MM.1S (cell line): Measurements from ENCODE around the gene CYP2A13.
"Not testable (repeated sequence)": the region's sequence is repeated elsewhere in the genome, so short reads cannot be mapped to it uniquely, and the experiment has no call there.

Experiments used
- DNase-seq: peaks from one replicate; pipeline ENCODE4 v3.0.0-alpha.2; 2015
- H2AFZ ChIP-seq: fragments of 300-600 bp; sonication (generic); 2 replicates; pipeline ENCODE4 v1.6.0; 2016; ENCODE audit warnings: antibody characterized with exemption, low read length
- H3F3A ChIP-seq: fragments of 300-600 bp; sonication (generic); 2 replicates; pipeline ENCODE4 v1.6.1; 2016; ENCODE audit warnings: mild to moderate bottlenecking, antibody characterized with exemption, low read length, moderate library complexity, mixed read lengths; ENCODE audit not compliant: insufficient read depth
- H3K27ac ChIP-seq: fragments of 300-600 bp; sonication (generic); 2 replicates; pipeline ENCODE4 v1.5.1; 2016; ENCODE audit warnings: mild to moderate bottlenecking, low read length
- H3K27me3 ChIP-seq: fragments of 300-600 bp; sonication (generic); replicated peaks from 2 replicates; pipeline ENCODE4 v1.6.0; 2016; ENCODE audit warnings: low read length; ENCODE audit not compliant: insufficient read depth
- H3K36me3 ChIP-seq: fragments of 300-600 bp; sonication (generic); replicated peaks from 2 replicates; pipeline ENCODE4 v1.6.1; 2016; ENCODE audit warnings: mild to moderate bottlenecking, low read length, mixed read lengths; ENCODE audit not compliant: insufficient read depth
- H3K4me1 ChIP-seq: fragments of 300-600 bp; sonication (generic); 2 replicates; pipeline ENCODE4 v1.6.1; 2016; ENCODE audit warnings: low read length, mixed read lengths
- H3K4me2 ChIP-seq: fragments of 300-600 bp; sonication (generic); 2 replicates; pipeline ENCODE4 v1.6.0; 2016; ENCODE audit warnings: low read depth, low read length
- H3K4me3 ChIP-seq: fragments of 300-600 bp; sonication (generic); 2 replicates; pipeline ENCODE4 v1.5.1; 2016; ENCODE audit warnings: low read length, mixed read lengths
- H3K79me2 ChIP-seq: fragments of 300-600 bp; sonication (generic); 2 replicates; pipeline ENCODE4 v1.6.1; 2016; ENCODE audit warnings: mixed run types, low read length, mixed read lengths
- H3K9ac ChIP-seq: fragments of 300-600 bp; sonication (generic); 2 replicates; pipeline ENCODE4 v1.6.1; 2016; ENCODE audit warnings: low read length, mixed read lengths
- H3K9me2 ChIP-seq: fragments of 300-600 bp; sonication (generic); replicated peaks from 2 replicates; pipeline ENCODE4 v1.6.1; 2016; ENCODE audit warnings: mild to moderate bottlenecking, low read length, mixed read lengths; ENCODE audit not compliant: insufficient read depth
- H3K9me3 ChIP-seq: fragments of 300-600 bp; sonication (generic); replicated peaks from 2 replicates; pipeline ENCODE4 v1.6.1; 2016; ENCODE audit warnings: mild to moderate bottlenecking, low read length, mixed read lengths; ENCODE audit not compliant: insufficient read depth
- H4K20me1 ChIP-seq: fragments of 300-600 bp; sonication (generic); 2 replicates; pipeline ENCODE4 v1.6.1; 2016; ENCODE audit warnings: mild to moderate bottlenecking, low read length, moderate library complexity, mixed read lengths; ENCODE audit not compliant: insufficient read depth
- EZH2 ChIP-seq: fragments of 300-600 bp; sonication (generic); optimal IDR thresholded peaks from 2 replicates; pipeline ENCODE3; 2017; ENCODE audit warnings: low read depth, mild to moderate bottlenecking, antibody characterized with exemption, low read length, mixed read lengths
- EZH2phosphoT487 ChIP-seq: fragments of 300-600 bp; sonication (generic); IDR thresholded peaks from 2 replicates; pipeline ENCODE4 v1.6.1; 2018; ENCODE audit warnings: antibody characterized with exemption, low read length
- TF ChIP-seq, protein P1 (sequence below): fragments of 300-600 bp; sonication (generic); IDR thresholded peaks from 2 replicates; pipeline ENCODE4 v1.5.1; 2016; ENCODE audit warnings: antibody characterized with exemption, low read length, mixed read lengths

The CYP2A13 gene

DNA sequence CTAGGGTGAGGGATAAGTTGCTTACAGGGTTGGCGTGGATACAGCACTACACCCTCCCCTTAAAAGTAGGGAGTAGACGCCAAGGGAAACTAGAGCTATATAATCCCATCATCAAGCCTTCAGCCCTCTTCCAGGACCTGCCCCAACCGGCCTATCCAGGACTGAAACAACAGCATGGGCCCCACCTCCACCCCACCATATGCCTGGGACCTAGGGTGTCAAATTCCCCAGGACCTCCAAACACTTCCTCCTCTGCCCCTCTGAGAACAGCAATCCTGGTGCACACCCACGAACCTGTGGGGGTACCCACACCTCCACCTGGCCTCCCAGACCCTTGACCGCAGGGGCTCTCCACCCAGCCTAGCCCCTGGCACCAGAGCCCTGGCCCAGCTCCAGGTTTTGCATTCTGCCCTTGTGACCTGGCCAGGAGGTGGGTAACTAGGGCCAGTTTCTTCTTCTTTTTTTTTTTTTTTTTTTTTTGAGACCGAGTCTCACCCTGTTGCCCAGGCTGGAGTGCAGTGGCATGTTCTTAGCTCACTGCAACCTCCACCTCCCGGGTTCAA, 24.6 kb downstream of the CYP2A13 start:
- Histone ChIP-seq H3K9me2 (no peaks in the 10 kb centered on the region), H3K4me3 (no peak overlapping the region), H3K36me3 (no peaks in the 10 kb centered on the region), H3F3A (no peaks in the 10 kb centered on the region), H3K9me3 (no peaks in the 10 kb centered on the region), H3K4me2 (no peak overlapping the region), H4K20me1 (no peaks in the 10 kb centered on the region), H3K79me2 (no peaks in the 10 kb centered on the region), H3K4me1 (no peaks in the 10 kb centered on the region), H3K9ac (no peak overlapping the region), H3K27me3 (peaks cover 74% of the 10 kb centered on the region), H2AFZ (no peak overlapping the region), H3K27ac (no peak overlapping the region)
- DNase-seq = no peak
- TF ChIP-seq, protein P1, sequence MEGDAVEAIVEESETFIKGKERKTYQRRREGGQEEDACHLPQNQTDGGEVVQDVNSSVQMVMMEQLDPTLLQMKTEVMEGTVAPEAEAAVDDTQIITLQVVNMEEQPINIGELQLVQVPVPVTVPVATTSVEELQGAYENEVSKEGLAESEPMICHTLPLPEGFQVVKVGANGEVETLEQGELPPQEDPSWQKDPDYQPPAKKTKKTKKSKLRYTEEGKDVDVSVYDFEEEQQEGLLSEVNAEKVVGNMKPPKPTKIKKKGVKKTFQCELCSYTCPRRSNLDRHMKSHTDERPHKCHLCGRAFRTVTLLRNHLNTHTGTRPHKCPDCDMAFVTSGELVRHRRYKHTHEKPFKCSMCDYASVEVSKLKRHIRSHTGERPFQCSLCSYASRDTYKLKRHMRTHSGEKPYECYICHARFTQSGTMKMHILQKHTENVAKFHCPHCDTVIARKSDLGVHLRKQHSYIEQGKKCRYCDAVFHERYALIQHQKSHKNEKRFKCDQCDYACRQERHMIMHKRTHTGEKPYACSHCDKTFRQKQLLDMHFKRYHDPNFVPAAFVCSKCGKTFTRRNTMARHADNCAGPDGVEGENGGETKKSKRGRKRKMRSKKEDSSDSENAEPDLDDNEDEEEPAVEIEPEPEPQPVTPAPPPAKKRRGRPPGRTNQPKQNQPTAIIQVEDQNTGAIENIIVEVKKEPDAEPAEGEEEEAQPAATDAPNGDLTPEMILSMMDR = no peak
- TF ChIP-seq EZH2phosphoT487 (no peak), EZH2 (no peak)

DNA sequence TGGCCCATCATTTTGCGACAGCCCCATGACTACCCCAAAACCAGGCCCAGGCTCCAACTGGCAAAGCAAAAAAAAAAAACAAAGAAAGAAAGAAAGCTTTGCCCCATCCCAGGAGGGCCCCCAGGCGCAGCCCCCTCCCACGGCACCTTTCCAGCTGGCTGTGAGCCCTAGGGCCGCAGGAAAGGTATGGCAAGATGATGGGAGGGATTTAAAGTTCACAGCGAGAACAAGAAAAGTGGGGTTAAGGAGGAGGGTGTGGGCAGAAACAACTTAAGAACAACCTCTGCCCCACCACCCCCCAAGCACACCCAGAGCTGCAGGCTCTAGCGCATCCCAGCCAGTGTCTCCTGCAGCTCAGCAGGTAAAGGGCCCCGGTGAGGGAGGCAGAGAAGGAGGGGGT, 25.9 kb downstream of the CYP2A13 start, which contains the start of gene CYP2F1:
Gene CYP2F1, plus strand, starts transcription at position 301 of the 400 bp plus-strand sequence. CDS start 1,757 bp downstream, outside the sequence.
- Histone ChIP-seq H3K4me2 (no peak within 1 kb of the TSS), H2AFZ (no peak within 1 kb of the TSS), H3F3A (no peaks in the 10 kb centered on the region), H4K20me1 (no peaks in the 10 kb centered on the region), H3K27ac (no peak within 1 kb of the TSS), H3K9me2 (no peaks in the 10 kb centered on the region), H3K4me1 (no peaks in the 10 kb centered on the region), H3K4me3 (no peak within 1 kb of the TSS), H3K9me3 (no peaks in the 10 kb centered on the region), H3K9ac (no peak within 1 kb of the TSS), H3K79me2 (no peaks in the 10 kb centered on the region), H3K36me3 (no peaks in the 10 kb centered on the region), H3K27me3 (peaks cover 74% of the 10 kb centered on the region)
- DNase-seq = no peak
- TF ChIP-seq, protein P1 = no peak
- TF ChIP-seq EZH2phosphoT487 (no peak), EZH2 (no peak)

DNA sequence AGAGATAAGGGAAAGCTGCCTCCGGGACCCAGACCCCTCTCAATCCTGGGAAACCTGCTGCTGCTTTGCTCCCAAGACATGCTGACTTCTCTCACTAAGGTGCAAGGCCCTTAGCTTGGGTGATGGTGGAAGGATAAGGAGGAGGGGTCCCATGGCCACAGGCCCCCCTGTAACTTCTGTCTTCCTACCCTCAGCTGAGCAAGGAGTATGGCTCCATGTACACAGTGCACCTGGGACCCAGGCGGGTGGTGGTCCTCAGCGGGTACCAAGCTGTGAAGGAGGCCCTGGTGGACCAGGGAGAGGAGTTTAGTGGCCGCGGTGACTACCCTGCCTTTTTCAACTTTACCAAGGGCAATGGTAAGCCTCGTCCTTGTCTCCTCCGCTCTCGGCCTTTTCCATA, 28.0 kb downstream of the CYP2A13 start:
- no peak overlapping the region for H3K27ac ChIP-seq
- no peaks in the 10 kb centered on the region for H4K20me1 ChIP-seq
- H3K4me1 ChIP-seq = no peaks in the 10 kb centered on the region
- H3K4me3 ChIP-seq = no peak overlapping the region
- no peak for DNase-seq
- H3K27me3 ChIP-seq = peaks cover 62% of the 10 kb centered on the region
- H3K79me2 ChIP-seq = no peaks in the 10 kb centered on the region
- no peak overlapping the region for H2AFZ ChIP-seq
- no peaks in the 10 kb centered on the region for H3K9me3 ChIP-seq
- H3K9me2 ChIP-seq = no peaks in the 10 kb centered on the region
- H3K36me3 ChIP-seq = no peaks in the 10 kb centered on the region
- H3F3A ChIP-seq = no peaks in the 10 kb centered on the region
- TF ChIP-seq EZH2phosphoT487 (no peak), EZH2 (no peak)
- TF ChIP-seq, protein P1 = no peak
- no peak overlapping the region for H3K4me2 ChIP-seq
- no peak overlapping the region for H3K9ac ChIP-seq

DNA sequence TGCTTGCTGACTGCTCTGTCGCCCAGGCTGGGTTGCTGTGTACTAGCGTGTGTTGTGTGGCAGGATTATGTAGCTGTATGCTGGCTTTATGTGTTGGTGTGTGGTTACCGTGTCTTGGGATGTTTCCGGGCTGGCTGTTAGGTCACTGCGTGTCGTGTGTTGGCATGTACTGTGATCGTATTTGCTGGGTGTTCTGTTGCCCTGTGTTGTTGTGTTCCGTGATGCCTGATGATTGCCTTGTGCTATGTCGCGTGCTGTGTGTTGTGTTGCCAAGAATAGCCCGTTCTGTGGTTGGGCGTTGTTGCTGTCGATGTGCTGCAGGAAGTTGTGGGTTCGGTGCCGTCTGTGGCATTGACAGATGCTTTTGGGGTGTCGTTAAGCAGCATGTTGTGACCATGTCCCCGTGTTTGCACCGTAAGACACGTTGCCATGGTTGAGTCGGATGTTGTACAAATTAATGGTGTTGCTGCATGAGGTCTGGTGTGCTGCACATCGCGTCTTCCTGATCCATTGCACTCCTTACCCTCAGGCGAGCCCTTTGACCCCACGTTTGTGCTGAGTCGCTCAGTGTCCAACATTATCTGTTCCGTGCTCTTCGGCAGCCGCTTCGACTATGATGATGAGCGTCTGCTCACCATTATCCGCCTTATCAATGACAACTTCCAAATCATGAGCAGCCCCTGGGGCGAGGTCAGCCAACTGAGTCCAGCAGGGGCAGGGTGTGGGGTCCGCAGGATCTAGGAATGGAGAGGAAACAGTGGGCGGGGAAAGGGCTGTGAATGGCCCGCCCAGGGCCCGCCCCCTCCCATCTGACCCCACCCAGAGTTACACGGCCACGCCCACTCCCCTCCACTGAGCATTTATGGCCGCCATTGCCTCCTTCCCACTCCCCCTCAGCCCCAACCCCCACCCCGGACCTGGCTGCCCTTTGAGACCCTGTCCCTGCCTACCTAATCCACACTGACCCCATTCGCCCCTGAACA, 33.0 kb downstream of the CYP2A13 start:
- not testable (repeated sequence) for H3K9me3 ChIP-seq, H4K20me1 ChIP-seq, DNase-seq, H3K4me1 ChIP-seq, H3K4me3 ChIP-seq, H3K79me2 ChIP-seq, H3F3A ChIP-seq, H2AFZ ChIP-seq, H3K9me2 ChIP-seq, H3K9ac ChIP-seq, H3K4me2 ChIP-seq, H3K27ac ChIP-seq, H3K36me3 ChIP-seq
- H3K27me3 ChIP-seq = peaks cover 29% of the 10 kb centered on the region

DNA sequence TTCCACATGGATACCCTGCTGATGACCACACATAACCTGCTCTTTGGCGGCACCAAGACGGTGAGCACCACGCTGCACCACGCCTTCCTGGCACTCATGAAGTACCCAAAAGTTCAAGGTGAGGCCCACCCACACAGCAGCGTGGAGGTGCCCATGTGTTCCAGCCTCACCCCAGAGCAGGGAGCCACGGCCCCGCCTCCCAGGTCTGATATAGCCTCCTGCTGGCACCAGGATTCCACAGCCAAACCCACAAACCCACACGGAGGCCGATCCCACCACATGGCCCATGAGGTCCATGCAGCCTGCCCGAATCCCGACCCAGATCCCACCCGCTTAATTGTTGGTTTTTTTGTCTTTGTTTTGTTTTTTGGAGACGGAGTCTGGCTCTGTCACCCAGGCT, 34.6 kb downstream of the CYP2A13 start:
- not testable (repeated sequence) for H3K4me3 ChIP-seq, H3K4me1 ChIP-seq, H3K9me2 ChIP-seq, H3K36me3 ChIP-seq, DNase-seq, H3K4me2 ChIP-seq, H3K27ac ChIP-seq, H2AFZ ChIP-seq, H3F3A ChIP-seq, H4K20me1 ChIP-seq, H3K9ac ChIP-seq, H3K79me2 ChIP-seq, H3K9me3 ChIP-seq
- H3K27me3 ChIP-seq = peaks cover 20% of the 10 kb centered on the region
